T-helper 2 cell treated with Interferon-gamma antibody and Interleukin-4, amounts not matched to agents 5 μg/mL and 100 μg/mL, for 36 hours (primary cell): ENCODE data around the gene FGF14.

ENCODE experiments used
- DNase-seq: peaks from one replicate; pipeline ENCODE4 v3.0.0; 2021; ENCODE audit warnings: low spot score
- H3K27ac Mint-ChIP-seq: one replicate; pipeline ENCODE4 v1.8.0; 2021; ENCODE audit warnings: mild to moderate bottlenecking, mixed read lengths
- H3K27me3 Mint-ChIP-seq: one replicate; pipeline ENCODE4 v1.8.0; 2021; ENCODE audit warnings: low read depth, mixed read lengths
- H3K36me3 Mint-ChIP-seq: one replicate; pipeline ENCODE4 v1.8.0; 2021; ENCODE audit warnings: low read depth, mixed read lengths
- H3K4me1 Mint-ChIP-seq: one replicate; pipeline ENCODE4 v1.8.0; 2021; ENCODE audit warnings: low read depth, mixed read lengths
- H3K4me3 Mint-ChIP-seq: one replicate; pipeline ENCODE4 v1.8.0; 2022; ENCODE audit warnings: mild to moderate bottlenecking, moderate library complexity, mixed read lengths
- H3K9me3 Mint-ChIP-seq: one replicate; pipeline ENCODE4 v1.8.0; 2021; ENCODE audit warnings: mixed read lengths

Gene FGF14

GRCh38 chr13:102311901-102312300 lies 89.9 kb downstream of the FGF14 start:
- no peak overlapping the region for H3K27ac Mint-ChIP-seq

GRCh38 chr13:102311419-102311796 lies 90.4 kb downstream of the FGF14 start:
- Mint-ChIP-seq H3K27me3 (no peaks in the 10 kb centered on the region), H3K27ac (no peak overlapping the region), H3K4me1 (no peaks in the 10 kb centered on the region), H3K4me3 (no peak overlapping the region), H3K36me3 (no peaks in the 10 kb centered on the region), H3K9me3 (no peaks in the 10 kb centered on the region)
- no peak for DNase-seq

More at GRCh38 chr13:102311901-102312300, 89.9 kb downstream of the FGF14 start:
- no peaks in the 10 kb centered on the region for H3K27me3 Mint-ChIP-seq
- DNase-seq = no peak
- no peaks in the 10 kb centered on the region for H3K4me1 Mint-ChIP-seq
- H3K4me3 Mint-ChIP-seq = no peak overlapping the region
- no peaks in the 10 kb centered on the region for H3K36me3 Mint-ChIP-seq
- no peaks in the 10 kb centered on the region for H3K9me3 Mint-ChIP-seq

GRCh38 chr13:102310691-102311418 lies 91.0 kb downstream of the FGF14 start:
- DNase-seq = no peak
- Mint-ChIP-seq H3K4me1 (no peaks in the 10 kb centered on the region), H3K4me3 (no peak overlapping the region), H3K36me3 (no peaks in the 10 kb centered on the region), H3K9me3 (no peaks in the 10 kb centered on the region), H3K27ac (no peak overlapping the region), H3K27me3 (no peaks in the 10 kb centered on the region)

GRCh38 chr13:102309110-102309509 lies 92.7 kb downstream of the FGF14 start:
- no peak overlapping the region for H3K27ac Mint-ChIP-seq
- no peaks in the 10 kb centered on the region for H3K27me3 Mint-ChIP-seq
- H3K9me3 Mint-ChIP-seq = no peaks in the 10 kb centered on the region
- no peaks in the 10 kb centered on the region for H3K4me1 Mint-ChIP-seq
- no peaks in the 10 kb centered on the region for H3K36me3 Mint-ChIP-seq
- DNase-seq = no peak
- no peak overlapping the region for H3K4me3 Mint-ChIP-seq

GRCh38 chr13:102302534-102302933 lies 99.3 kb downstream of the FGF14 start:
- no peaks in the 10 kb centered on the region for H3K36me3 Mint-ChIP-seq
- H3K27ac Mint-ChIP-seq = no peak overlapping the region
- no peaks in the 10 kb centered on the region for H3K27me3 Mint-ChIP-seq
- H3K4me3 Mint-ChIP-seq = no peak overlapping the region
- no peak for DNase-seq
- H3K9me3 Mint-ChIP-seq = no peaks in the 10 kb centered on the region
- no peaks in the 10 kb centered on the region for H3K4me1 Mint-ChIP-seq

- H3K27me3 Mint-ChIP-seq = no peaks in the 10 kb centered on the region
- no peaks in the 10 kb centered on the region for H3K9me3 Mint-ChIP-seq
- no peak overlapping the region for H3K4me3 Mint-ChIP-seq
- no peaks in the 10 kb centered on the region for H3K4me1 Mint-ChIP-seq
- DNase-seq = no peak
- no peak overlapping the region for H3K27ac Mint-ChIP-seq
- H3K36me3 Mint-ChIP-seq = no peaks in the 10 kb centered on the region
Measured at GRCh38 chr13:102300379-102300778, 101.5 kb downstream of the FGF14 start.

GRCh38 chr13:102299366-102299765 lies 102.5 kb downstream of the FGF14 start:
- H3K36me3 Mint-ChIP-seq = no peaks in the 10 kb centered on the region
- no peaks in the 10 kb centered on the region for H3K4me1 Mint-ChIP-seq
- DNase-seq = no peak
- H3K27ac Mint-ChIP-seq = no peak overlapping the region
- no peaks in the 10 kb centered on the region for H3K27me3 Mint-ChIP-seq
- H3K9me3 Mint-ChIP-seq = no peaks in the 10 kb centered on the region
- no peak overlapping the region for H3K4me3 Mint-ChIP-seq

GRCh38 chr13:102298051-102298450 lies 103.8 kb downstream of the FGF14 start:
- Mint-ChIP-seq H3K27me3 (peaks cover 2% of the 10 kb centered on the region), H3K4me1 (no peaks in the 10 kb centered on the region), H3K27ac (no peak overlapping the region)

GRCh38 chr13:102295316-102296048 lies 106.4 kb downstream of the FGF14 start:
- H3K27ac Mint-ChIP-seq = no peak overlapping the region
- H3K36me3 Mint-ChIP-seq = no peaks in the 10 kb centered on the region
- no peaks in the 10 kb centered on the region for H3K4me1 Mint-ChIP-seq
- no peak overlapping the region for H3K4me3 Mint-ChIP-seq
- no peaks in the 10 kb centered on the region for H3K9me3 Mint-ChIP-seq
- no peak for DNase-seq
- peaks cover 2% of the 10 kb centered on the region for H3K27me3 Mint-ChIP-seq

More at GRCh38 chr13:102298051-102298450, 103.8 kb downstream of the FGF14 start:
- Mint-ChIP-seq H3K9me3 (no peaks in the 10 kb centered on the region), H3K4me3 (no peak overlapping the region), H3K36me3 (no peaks in the 10 kb centered on the region)
- no peak for DNase-seq

- Mint-ChIP-seq H3K9me3 (no peaks in the 10 kb centered on the region), H3K27me3 (peaks cover 2% of the 10 kb centered on the region), H3K36me3 (no peaks in the 10 kb centered on the region), H3K27ac (no peak overlapping the region), H3K4me1 (no peaks in the 10 kb centered on the region), H3K4me3 (no peak overlapping the region)
- DNase-seq = no peak
Measured at GRCh38 chr13:102294407-102295018, 107.3 kb downstream of the FGF14 start.

- peaks cover 2% of the 10 kb centered on the region for H3K27me3 Mint-ChIP-seq
- no peaks in the 10 kb centered on the region for H3K4me1 Mint-ChIP-seq
- DNase-seq = no peak
- H3K4me3 Mint-ChIP-seq = no peak overlapping the region
- H3K36me3 Mint-ChIP-seq = no peaks in the 10 kb centered on the region
- H3K9me3 Mint-ChIP-seq = no peaks in the 10 kb centered on the region
- H3K27ac Mint-ChIP-seq = no peak overlapping the region
Measured at GRCh38 chr13:102293723-102294122, 108.1 kb downstream of the FGF14 start.

GRCh38 chr13:102291587-102292218 lies 110.1 kb downstream of the FGF14 start:
- H3K9me3 Mint-ChIP-seq = no peaks in the 10 kb centered on the region
- no peak overlapping the region for H3K27ac Mint-ChIP-seq
- no peaks in the 10 kb centered on the region for H3K4me1 Mint-ChIP-seq
- no peaks in the 10 kb centered on the region for H3K36me3 Mint-ChIP-seq
- peaks cover 2% of the 10 kb centered on the region for H3K27me3 Mint-ChIP-seq
- DNase-seq = no peak
- no peak overlapping the region for H3K4me3 Mint-ChIP-seq

- H3K27me3 Mint-ChIP-seq = peaks cover 3% of the 10 kb centered on the region
- H3K9me3 Mint-ChIP-seq = no peaks in the 10 kb centered on the region
- no peak for DNase-seq
- no peak overlapping the region for H3K4me3 Mint-ChIP-seq
- no peak overlapping the region for H3K27ac Mint-ChIP-seq
- H3K36me3 Mint-ChIP-seq = no peaks in the 10 kb centered on the region
- no peaks in the 10 kb centered on the region for H3K4me1 Mint-ChIP-seq
Measured at GRCh38 chr13:102289606-102290005, 112.2 kb downstream of the FGF14 start.

GRCh38 chr13:102286326-102286725 lies 115.5 kb downstream of the FGF14 start:
- Mint-ChIP-seq H3K36me3 (no peaks in the 10 kb centered on the region), H3K27me3 (peaks cover 2% of the 10 kb centered on the region), H3K27ac (no peak overlapping the region), H3K9me3 (no peaks in the 10 kb centered on the region), H3K4me3 (no peak overlapping the region), H3K4me1 (no peaks in the 10 kb centered on the region)
- DNase-seq = no peak
